Limb (tissue), 2 donors: ENCODE measurements around the gene RAPGEF6.
A peak's percentile ranks its signal among the peaks of the same experiment; 100 is the strongest.
"Not testable (repeated sequence)": the region's sequence is repeated elsewhere in the genome, so short reads cannot be mapped to it uniquely, and the experiment has no call there.

Source experiments
- DNase-seq, 2 donors: peaks; one replicate each; pipeline ENCODE4 v3.0.0-alpha.2; 2016; ENCODE audit errors: extremely low spot score in 2 of 2

The RAPGEF6 gene

DNA sequence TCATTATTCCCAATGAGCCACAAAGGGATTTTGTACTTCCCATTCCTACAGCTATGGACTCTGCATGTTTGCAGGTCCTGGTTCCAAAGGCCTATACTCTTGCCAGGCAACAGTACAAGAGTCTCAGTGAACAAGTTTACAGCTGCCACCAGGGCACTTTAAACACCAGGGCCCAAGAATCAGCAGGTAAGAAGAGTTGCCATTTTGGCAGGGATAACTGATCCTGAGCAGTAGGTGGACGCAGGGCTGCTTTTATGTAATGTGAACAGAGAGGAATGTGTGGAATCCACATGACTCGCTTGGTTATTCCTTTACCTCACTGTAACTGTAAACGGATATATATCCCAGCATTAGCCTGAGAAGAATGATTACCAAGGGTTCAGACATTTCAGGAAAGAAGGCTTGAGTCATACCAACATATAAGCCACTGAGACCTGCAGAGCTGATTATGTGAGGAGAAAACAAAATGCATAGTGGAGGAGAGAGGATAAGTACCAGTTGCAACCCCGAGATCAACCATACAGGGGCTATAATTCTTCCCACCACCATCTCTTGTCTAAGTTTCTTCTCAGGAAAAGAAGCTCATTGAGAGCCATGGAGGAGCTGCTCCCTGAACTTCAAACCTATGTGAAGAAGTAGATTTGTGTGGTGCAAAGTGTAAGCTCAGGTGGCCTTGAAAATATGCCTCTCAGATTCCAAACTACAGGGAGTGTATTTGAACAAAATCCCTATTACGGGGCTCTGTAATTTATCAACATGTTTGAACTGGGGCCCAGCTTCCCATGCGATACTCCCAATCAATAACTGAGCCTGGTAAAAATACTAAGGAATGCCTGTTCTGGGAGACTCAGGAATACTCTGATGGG lies 24.6 kb downstream of the RAPGEF6 start:
- DNase-seq: no peak

DNA sequence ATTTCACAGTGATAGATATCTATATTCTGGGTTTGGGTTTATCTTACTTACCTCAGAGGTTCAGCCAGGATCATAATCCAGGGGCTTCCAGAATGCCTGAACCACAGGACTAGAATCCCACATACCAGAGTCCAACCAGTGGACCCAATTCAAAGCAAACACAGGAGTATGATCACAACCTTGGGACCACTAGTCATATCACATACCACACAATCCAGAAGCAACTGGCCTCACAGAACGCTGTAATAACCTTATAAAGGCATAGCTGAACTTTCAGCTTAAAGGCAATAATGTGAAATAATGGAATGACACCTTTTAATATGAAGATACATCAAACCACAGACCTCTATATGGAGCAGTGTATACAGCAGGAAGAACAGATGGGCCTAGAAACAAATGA lies 25.3 kb downstream of the RAPGEF6 start:
- DNase-seq: no peak

DNA sequence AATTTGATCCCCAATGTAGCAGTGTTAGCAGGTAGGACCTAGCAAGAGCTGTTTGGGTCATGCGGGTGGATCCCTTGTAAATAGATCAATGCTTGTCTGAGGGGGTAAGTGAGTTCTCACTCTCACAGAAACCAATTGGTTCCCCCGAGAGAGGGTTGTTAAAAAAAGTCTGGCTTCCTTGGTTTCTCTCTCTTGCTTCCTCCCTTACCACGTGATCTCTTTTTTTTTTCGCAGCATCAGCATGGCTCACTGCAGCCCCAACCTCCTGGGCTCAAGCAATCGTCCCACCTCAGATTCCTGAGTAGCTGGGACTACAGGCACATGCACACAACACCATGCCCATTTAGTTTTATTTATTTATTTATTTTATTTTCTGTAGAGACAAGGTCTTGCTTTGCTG lies 26.4 kb downstream of the RAPGEF6 start:
- no peak for DNase-seq

DNA sequence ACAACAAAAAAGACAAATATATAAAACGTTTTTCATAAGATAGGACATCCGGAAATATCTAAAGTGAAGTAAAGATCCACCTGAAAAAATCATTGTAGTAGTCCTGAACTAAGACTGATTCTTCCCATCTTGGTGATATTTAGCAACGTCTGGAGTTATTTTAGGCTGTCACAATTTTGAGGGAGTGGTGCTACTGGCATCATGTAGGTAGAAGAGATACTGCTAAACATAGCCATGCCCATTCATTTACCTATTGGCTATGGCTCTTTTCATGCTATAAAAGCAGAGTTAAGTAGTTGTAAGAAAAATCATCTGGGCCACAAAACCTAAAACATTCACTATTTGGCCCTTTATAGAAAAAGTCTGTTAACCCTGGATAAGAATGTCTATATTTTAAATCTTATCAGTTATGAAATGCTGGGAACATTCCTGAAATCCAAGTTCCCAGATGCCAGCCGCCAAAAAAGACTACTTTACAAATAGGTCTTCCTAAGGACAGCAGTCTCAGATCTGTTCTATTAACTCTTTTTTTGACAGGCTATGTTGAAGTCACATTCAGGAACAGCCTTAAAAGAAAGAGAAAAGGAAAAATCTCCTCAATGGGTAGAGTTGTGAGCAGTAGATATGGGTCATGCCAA lies 27.0 kb downstream of the RAPGEF6 start:
- DNase-seq: no peak

DNA sequence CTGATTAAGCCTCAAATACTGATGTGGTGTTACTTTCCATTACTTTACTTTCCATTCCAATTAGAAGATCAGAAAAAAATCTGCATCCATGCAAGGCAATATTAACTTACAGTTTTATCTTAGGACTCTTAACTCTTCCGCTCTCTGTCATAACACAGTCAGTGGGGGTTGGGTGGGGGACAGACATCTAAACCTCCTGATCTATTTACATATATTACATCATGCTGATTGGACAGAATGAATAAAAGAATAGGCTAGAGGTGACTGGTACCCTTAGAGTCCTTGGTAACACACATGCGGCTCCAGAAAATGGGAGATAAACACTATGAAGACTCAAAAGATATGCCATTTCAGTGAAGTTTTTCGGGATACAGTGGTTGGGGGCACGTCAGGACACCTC lies 27.6 kb downstream of the RAPGEF6 start:
- no peak for DNase-seq

DNA sequence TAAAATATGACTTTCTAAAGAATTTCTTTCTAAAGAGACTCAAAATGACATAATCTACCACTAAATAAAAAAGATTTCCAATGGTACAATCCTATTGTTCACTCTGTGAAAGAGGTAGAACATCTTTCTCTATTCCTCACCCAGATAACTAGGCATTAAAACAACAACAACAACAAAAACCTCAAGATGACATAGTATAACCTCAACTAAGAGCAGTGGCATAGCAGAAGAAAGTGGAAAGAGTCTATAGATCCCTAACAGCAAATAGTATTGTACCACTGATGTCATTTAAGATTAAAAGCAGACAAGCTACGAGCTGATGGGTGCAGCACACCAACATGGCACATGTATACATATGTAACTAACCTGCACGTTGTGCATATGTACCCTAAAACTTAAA lies 29.9 kb downstream of the RAPGEF6 start:
- no peak for DNase-seq

DNA sequence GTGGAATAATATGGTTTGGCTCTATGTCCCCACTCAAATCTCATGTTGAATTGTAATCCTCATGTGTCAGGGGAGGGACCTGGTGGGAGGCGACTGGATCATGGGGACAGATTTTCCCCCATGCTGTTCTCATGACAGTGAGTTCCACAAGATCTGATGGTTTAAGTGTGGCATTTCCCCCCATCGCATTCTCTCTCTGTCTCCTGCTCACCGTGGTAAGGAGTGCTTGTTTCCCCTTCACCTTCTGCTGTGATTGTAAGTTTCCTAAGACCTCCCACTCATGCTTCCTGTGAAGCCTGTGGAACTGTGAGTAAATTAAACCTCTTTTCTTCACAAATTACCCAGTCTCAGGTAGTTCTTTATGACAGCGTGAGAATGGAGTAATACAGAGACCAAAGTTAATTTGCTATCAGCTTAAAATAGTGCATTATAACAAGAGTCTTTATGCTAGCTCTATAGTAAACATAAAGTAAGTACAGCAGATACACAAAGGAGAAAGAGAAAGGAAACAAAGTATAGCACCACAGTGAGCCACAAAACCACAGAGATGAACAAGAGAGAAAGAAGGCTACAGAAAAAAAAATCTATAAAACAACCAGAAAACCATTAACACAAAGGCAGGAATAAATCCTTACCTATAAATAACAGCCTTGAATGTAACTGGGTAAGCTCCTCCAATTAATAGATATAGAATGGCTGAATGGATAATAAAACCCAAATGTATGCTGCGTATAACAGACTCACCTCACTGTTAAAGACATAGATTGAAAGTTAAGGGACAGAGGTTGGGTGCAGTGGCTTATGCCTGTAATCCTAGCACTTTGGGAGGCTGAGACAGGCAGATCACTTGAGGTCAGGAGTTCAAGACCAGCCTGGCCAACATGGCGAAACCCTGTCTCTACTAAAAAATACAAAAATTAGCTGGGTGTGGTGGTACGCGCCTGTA lies 39.7 kb downstream of the RAPGEF6 start:
- DNase-seq: no peak

DNA sequence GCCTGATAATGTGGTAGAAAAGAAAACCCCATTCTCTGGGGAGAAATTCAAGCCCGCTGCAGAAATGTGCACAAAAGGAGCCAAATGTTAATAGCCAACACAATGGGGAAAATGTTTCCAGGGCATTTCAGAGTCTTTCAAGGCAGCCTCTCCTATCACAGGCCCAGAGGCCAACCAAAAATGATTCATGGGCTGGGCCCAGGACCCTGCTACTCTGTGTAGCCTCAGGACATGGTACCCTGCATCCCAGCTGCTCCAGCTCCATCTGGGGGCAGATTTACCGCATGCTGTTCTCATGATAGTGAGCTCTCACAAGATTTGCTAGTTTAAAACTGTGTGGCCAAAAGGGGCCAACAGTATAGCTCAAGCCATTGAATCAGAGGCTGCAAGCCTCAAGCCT lies 41.1 kb downstream of the RAPGEF6 start:
- DNase-seq: no peak

DNA sequence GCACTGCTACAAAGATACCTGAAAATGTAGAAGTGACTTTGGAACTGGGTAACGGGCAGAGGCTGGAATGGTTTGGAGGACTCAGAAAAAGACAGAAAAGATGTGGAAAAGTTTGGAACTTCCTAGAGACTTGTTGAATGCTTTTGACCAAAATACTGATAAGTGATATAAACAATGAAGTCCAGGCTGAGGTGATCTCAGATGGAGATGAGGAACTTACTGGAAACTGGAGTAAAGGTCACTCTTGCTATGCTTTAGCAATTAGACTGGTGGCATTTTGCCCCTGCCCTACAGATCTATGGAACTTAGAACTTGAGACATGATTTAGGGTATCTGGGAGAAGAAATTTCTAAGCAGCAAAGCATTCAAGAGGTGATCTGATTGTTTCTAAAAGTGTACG lies 41.6 kb downstream of the RAPGEF6 start:
- DNase-seq: not testable (repeated sequence)

DNA sequence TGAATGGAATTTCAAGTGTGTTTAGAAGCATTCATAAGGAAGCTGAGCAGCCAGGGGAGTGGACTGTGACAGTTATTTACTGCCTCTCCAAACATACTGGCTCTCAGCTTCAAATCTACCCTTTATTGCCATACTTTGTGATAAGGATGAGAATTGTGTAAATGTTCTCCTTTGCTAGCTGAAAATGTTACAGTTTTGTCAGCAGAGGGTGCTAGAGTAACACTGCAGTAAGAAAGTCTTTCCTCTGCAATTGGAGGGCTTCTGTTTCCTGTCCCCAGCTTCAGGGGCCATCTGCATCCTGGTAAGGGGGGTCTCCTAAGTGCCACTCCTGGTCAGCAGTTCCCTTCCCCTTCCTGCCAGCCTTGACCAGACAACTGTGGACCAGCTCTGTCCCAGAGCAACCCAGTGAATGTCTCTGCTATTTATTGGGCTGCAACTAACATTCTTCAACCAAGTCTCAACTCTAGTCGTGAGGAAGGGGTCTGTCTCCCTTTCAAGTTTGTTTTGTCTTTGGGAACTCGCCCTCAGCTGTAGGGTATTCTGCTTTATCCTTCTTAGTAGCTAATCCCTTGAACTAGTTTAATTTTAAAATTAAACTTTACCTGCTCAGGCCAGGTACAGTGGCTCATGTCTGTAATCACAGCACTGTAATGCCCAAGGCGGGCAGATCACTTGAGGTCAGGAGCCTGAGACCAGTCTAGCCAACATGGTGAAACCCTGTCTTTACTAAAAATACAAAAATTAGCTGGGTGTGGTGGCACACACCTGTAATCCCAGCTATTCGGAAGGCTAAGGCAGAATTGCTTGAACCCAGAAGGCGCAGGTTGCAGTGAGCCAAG lies 45.3 kb downstream of the RAPGEF6 start:
- peak; percentile 40 to 65 for DNase-seq

DNA sequence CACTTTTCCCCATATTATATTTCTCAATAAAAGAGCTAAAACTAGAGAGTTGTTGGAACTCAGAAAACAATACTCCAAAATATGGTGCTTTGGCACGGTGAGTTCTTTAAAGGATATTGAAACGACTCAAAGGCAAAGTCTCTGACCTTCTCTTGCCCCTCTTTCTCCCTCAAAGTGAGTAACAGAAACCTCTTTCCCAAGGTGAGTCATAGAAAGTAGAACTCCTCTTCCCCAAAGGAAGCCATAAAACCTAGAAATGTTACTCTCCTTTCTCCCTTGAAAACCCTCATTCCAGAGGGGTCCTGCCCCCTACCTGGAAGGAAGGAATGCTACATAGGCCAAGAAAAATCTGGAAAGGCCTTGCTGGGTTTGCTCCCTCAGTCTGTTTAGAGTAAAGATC lies 47.5 kb downstream of the RAPGEF6 start:
- no peak for DNase-seq

DNA sequence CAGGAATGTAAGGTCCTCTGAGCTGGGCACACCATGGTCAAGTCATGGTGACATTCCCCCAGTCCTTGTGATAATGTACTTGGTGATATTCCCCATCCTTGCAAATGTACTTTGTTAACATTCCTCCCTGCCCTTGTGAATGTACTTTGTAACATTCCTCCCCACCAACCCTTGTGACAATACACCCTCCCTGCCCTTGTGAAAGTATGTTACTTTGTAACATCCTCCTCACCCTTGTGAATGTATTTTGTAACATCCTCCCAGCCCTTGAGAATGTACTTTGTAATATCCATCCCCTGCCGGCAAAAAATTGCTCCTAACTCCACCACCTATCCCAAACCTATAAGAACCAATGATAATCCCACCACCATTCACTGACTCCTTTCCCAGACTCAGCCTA lies 53.3 kb downstream of the RAPGEF6 start:
- no peak for DNase-seq

DNA sequence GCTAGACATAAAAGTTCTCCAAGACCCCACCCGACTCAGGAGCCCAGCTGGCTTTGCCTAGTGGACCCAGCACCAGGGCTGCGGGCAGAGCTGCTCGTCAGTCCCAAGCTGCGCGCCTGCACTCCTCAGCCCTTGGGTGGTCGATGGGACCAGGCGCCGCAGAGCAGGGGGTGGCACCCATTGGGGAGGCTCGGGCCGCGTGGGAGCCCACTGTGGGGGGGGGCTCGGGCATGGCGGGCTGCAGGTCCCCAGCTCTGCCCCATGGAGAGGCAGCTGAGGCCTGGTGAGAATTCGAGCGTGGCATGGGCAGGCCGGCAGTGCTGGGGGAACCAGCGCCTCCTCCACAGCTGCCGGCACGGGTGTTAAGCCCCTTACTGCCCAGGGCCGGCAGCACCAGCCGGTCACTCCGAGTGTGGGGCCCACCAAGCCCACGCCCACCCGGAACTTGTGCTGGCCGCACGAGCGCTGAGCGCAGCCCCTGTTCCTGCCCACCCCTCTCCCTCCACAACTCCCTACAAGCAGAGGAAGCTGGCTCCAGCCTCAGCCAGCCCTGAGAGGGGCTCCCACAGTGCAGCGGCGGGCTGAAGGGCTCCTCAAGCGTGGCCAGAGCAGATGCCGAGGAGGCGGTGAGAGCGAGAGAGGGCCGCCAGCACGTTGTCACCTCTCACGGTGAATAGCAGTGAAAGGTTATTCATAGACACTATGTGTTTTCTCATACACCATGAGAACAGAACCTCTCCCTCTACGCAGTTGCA lies 54.9 kb downstream of the RAPGEF6 start:
- DNase-seq: no peak

DNA sequence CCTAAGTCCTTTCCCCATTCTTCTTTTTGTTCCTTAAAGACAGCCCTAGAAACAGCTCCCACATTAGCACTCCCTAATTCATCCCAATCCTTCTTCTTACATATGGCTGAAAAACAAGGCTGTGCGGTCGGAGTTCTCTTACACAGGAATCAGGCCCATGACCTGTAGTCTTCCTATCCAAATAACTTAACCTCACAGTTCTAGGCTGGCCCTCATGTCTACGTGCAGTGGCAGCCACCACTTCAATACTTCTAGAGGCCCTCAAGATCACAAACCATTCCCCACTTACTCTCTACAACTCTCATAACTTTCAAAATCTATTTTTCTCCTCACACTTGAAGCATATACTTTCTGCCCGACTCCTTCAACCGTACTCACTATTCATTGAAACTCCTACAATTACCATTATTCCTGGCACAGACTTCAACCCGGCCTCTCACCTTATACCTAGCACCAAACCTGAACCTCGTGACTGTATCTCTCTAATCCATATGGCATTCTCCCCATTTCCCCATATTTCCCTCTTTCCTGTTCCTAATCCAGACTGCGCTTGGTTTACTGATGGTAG lies 59.3 kb downstream of the RAPGEF6 start:
- no peak for DNase-seq

DNA sequence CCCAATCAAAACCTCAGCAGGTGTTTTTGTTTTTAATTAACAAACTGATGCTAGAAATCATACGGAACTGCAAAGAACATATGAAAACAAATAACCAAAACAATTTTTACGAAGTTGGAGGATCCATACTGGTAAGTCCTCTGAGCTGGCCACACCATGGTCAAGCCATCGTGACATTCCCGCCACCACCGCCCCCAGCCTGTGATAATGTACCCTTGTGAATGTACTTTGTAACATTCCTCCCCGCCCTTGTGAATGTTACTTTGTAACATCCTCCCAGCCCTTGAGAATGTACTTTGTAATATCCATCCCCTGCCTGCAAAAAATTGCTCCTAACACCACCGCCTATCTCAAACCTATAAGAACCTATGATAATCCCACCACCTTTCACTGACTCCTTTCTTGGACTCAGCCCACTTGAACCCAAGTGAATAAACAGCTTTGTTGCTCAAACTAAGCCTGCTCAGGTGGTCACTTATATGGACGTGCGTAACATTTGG lies 63.3 kb downstream of the RAPGEF6 start:
- no peak for DNase-seq

DNA sequence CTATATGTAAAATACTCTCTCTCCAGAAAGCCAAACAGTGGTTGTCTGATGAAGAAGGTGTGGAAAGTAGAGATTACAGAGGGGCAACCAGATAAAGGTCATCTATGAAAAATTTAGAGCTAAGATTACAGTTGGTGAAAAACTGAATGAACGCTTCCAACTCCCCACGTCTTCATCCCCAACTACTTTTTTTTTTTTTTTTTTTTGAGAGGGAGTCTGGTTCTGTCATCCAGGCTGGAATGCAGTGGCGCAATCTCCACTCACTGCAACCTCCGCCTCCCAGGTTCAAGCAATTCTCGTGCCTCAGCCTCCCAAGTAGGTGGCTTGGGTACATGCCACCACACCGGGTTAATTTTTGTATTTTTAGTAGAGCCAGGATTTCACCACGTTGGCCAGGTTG lies 64.3 kb downstream of the RAPGEF6 start:
- DNase-seq: no peak

DNA sequence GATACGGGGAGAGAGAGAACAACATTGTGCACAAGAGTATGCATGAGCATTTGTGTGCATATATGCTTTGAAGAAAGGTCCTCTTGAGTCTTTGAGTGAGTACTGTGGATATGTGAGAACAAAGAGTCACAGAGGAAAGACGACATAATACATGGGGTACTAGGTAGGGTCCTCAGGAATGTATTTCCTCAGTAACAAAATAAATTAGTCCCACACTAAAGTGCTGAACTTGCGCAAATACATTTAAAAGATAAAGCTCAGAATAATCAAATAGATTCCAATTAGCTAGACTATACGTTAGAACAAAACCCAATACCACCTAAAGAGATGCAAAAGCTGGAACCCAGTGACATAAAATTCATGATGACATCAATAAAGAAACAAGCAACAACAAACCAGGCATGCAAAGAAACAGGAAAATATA lies 70.8 kb downstream of the RAPGEF6 start:
- no peak for DNase-seq

DNA sequence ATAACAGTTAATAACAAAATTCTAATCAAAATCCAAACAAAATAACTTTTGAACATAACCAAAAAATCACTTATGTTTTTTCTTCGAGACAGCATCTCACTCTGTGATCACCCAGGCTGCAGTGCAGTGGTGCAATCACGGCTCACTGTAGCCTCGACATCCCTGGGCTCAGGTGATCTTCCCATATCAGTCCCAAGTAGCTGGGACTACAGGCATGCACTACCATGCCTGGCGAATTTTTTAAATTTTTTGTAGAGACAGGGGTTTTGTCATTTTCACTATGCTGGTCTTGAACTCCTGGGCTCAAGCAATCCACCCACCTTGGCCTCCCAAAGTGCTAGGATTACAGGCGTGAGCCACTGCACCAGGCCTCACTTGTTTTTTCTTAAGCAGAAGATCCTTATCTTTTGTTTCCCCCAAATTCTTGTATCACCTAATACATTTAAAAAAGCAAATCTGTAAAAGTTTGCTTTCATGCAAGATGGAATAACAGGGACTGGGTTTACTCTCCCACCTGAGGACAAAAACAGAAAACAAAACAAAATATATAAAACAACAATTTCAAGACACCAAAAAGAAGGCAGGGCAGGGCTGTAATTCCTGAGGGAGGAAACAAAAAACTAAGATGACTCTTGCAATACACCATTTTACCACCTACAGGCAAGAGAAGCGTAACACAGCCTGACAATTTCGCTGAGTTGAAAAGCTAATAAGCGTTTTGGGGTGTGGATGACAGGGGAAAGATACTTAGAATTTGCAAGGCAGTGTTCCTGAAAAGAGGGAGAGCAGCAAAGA lies 71.4 kb downstream of the RAPGEF6 start:
- no peak for DNase-seq

DNA sequence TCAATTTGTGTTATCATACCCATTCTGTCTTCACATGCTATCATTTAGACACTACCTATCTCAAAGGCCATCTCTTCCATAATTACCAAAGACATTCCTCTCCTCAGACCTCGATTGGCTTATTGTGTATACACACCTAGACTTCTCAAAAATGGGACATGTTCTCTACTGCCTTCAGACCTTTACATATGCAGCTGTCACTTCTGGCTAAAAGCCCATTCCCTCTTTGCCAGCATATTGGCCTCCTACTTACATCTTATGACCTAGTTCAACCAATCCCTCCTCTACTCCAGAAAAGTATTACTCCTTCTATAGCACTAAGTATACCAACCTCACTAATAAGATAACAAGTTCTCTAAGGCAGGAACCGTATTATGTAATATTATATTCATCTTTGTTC lies 84.4 kb downstream of the RAPGEF6 start:
- DNase-seq: no peak
